NCI-H345 (cell line): ENCODE results near the gene ELF3.
"Not testable (repeated sequence)": the region's sequence is repeated elsewhere in the genome, so short reads cannot be mapped to it uniquely, and the experiment has no call there.

Experiments used
- DNase-seq: peaks from one replicate; lab custom pipeline; 2025; lab: John Stamatoyannopoulos, UW

The ELF3 gene

DNA sequence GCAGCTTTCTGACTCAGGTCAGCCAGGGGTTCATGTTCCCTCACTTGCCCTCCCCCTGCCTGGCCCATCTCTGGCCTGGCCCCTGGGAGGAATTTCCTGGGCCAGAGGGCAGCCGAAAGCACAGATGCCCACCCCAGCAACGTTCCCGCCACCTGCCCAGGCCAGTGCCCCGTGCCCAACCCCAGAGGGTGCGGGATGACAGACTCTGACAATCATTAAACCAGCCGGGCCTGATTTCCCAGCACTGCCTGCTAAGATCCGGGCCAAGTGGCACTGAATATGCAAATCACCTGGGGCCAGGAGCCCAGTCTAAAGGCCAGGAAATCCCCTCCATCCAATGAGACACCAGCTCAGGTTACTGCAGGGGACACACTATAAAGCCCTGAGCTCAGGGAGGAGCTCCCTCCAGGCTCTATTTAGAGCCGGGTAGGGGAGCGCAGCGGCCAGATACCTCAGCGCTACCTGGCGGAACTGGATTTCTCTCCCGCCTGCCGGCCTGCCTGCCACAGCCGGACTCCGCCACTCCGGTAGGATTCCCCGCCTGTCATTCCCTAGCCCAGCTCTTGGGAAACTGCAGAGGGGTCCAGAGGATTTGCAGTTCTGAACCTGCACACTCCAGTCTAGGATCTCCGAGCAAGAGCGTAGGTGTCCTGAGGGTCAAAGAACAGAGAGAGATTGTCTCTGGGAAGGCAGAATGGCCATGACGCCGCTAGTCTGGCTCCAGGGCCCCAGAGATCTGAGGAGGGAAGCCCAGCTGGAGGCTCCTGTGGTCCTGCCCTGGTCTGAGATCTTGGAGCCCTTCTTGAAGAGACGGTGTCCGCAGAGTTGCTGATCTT, at the start of gene ELF3:
Gene ELF3 (plus strand): TSS at position 408 of the 836 bp plus-strand sequence. CDS start 550 bp downstream, outside the sequence.
- DNase-seq: peak; percentile 96

DNA sequence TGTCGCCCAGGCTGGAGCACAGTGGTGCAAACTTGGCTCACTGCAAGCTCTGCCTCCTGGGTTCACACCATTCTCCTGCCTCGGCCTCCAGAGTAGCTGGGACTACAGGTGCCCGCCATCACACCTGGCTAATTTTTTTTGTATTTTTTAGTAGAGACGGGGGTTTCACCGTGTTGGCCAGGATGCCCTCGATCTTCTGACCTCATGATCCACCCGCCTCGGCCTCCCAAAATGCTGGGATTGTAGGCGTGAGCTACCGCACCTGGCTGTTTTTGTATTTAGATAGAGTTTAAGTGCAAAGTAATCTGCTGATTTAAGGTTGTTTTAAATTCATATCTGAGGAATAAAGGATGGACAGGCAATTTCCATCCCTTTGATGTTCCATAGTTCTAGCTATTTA, 48.0 kb upstream of the ELF3 start:
- not testable (repeated sequence) for DNase-seq

DNA sequence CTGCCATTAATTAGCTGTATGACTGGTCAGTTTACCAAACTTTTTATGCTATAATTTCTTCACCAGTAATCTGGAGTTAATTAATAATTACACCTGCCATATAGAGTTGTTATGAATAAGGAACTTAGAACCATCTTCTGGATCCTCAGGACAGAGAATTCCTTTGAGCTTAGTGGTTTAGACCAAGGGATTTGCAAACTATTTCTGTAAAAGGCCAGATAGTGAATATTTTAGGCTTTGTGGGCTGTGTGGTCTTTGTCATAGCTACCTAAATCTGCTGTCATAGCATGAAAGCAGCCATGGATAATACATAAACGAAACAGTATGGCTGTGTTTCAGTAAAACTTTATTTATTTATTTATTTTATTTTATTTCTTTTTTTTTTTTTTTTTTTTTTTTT, 46.1 kb upstream of the ELF3 start:
- no peak for DNase-seq

DNA sequence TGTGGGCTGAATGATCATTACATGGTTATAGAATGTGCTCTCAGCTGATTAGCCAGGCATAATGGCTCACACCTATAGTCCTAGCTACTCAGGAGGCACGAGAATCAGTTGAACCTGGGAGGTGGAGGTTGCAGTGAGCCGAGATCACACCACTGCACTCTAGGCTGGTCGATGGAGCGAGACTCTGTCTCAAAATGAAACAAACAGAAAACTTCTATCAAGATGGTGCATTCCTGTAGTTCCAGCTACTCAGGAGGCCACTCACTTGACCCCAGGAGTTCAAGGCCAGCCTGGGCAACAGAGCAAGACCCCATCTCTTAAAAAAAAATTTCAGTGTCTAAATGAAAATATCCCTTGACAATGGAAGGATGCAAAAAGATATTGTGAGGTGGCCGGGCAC, 44.2 kb upstream of the ELF3 start:
- DNase-seq: no peak

DNA sequence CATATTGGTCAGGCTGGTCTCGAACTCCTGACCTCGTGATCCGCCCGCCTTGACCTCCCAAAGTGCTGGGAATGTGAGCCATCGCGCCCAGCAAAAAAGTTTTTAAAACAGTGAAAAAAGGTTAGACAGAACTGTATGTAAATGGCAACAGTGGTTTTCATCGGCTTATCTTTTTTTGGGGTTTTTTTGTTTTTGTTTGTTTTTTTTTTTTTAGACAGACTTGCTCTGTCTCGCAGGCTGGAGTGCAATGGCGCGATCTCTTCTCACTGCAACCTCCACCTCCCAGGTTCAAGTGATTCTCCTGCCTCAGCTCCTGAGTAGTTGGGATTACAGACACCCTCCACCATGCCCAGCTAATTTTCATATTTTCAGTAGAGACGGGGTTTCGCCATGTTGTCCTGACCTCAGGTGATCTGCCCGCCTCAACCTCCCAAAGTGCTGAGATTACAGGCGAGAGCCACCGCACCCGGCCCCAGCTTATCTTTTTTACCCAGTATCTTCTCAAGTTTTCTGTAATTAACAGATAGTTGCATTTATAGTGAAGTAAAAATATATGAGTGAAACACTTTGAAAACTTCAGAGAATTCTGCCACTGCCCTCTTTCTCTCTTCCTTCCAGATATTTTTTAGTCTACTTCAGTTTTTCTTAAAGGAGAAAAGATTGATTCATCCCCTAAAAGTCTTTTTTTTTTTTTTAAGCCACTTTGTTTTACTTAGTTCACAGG, 42.0 kb upstream of the ELF3 start:
- no peak for DNase-seq

DNA sequence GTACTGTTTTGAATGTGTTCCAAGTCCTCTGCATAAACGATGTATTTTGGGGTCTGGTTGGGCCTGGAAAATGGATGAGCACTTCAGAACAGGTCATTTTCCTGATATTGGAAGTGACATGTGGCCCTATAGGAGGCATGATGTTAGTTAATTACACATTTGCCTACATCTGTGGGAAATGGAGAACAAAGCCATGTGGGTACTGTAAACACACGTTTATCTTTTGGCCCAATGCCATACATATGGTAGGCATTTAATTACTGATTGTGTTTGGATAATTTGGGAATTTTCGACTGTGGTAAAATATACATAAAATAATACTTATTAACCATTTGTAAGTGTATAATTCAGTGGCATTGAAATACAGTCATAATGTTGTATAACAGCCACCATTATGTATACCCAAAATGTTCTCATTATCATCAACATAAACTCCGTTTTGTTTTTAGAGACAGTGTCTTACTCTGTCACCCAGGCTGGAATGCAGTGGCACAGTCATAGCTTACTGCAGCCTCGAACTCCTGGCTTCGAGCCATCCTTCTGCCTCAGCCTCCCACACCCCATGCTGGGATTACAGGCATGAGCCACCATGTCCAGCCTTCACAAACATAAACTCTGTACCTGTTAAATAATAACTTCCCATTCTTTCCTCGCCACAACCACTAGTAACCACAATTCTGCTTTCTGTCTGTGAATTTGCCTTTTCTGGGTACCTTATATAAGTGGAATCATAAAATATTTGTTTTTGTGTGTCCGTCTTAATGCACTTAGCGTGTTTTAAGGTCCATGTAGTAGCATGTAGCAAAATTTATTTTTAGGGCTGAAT, 39.8 kb upstream of the ELF3 start:
- no peak for DNase-seq

DNA sequence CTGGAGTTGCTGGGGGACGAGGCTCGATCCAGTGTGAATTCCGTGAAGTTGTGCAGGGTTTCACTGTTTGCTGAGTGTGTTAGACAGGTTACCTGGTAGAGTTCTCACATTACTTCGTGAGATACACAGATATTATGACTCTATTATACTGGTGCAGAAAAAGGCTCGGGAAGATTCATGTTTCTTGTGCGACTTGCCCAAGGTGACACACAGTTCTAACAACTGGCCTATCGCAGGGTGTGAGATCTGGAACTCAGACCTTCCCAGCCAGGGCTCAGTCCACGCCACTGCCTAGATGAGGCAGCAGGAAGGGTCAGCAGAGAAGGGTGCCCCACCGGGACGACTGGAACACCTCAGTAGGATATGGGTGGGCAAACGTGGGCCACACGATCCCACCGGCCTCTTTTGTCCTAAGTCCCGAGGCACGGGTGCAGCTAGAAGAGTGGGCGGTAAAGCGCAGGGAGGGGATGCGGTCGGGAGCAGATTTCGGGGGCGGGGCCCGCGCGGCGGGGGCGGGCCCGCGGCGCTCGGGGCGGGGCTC, 28.2 kb upstream of the ELF3 start:
- no peak for DNase-seq

DNA sequence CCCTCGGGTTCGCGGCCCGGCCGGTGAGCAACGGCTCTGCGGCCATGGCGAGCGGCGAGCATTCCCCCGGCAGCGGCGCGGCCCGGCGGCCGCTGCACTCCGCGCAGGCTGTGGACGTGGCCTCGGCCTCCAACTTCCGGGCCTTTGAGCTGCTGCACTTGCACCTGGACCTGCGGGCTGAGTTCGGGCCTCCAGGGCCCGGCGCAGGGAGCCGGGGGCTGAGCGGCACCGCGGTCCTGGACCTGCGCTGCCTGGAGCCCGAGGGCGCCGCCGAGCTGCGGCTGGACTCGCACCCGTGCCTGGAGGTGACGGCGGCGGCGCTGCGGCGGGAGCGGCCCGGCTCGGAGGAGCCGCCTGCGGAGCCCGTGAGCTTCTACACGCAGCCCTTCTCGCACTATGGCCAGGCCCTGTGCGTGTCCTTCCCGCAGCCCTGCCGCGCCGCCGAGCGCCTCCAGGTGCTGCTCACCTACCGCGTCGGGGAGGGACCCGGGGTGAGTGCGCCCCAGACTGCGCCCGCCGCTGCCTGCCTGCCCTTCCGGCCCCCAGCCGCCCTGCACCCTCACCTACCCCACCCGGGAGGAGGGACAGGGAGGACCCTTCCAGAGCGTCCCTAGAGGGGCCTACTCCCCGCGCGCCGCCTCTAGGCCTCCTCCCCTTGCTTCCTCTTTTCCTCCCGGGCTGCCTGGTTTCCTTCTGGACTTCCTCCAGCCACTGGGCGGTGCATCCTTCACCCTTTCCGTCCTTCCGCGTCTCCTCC, 27.6 kb upstream of the ELF3 start, which contains the start of gene RNPEP:
Gene RNPEP (plus strand): TSS at position 26 of the 757 bp plus-strand sequence. CDS start 19 bp downstream, at position 45.
- peak; percentile 53 for DNase-seq

DNA sequence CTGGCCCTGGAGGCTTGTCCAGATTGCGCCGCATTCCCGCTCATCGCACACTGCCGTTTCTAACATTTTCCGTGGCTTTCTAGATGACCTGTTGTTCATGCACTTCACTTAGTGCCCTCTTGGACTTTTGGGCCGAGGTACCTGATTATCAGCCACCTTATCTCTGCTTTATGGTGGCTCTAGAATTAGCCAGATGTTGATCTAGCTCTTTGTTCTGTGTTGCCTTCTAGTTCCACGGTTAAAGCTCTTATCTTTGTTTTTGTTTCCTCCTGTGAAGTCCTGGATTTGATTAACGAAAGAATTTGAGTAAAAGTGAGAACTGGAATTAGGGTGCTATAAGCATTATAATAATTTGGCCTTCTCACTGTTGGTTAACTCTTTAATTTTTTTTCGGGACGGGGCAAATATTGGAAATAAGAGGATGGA, 27.0 kb upstream of the ELF3 start:
- DNase-seq: no peak

DNA sequence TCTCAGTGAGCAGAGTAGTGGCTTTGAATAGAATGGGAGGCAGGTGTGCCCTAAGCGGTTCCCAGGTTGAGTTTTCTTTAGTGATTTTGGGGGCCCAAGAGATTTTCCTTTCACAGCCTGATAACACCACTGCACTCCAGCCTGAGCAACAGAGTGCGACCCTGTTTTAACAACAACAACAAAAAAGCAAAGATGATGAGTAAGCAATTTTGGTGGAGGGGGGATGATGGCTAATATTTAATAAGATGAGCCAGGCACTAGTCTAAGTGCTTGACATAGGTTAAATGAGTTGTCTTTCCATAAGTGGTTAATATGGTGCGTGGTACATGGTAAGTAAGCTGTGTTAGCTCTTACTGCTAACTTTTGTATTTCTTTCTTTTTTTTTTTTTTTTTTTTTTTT, 25.9 kb upstream of the ELF3 start:
- no peak for DNase-seq

DNA sequence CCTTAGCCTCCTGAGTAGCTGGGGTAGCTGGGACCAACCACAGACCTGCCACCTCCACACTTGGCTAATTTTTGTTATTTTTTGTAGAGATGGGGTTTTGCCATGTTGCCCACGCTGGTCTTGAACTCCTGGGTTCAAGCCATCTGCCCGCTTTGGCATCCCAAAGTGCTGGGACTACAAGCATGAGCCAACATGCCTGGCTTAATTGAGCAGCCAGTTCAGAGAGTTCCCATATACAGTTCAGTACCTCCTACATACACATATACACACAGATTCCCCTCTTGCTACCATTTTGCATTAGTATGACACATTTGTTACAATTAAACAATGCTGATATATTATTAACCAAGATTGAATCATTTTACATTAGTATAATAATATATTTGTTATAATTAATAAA, 25.0 kb upstream of the ELF3 start:
- no peak for DNase-seq

DNA sequence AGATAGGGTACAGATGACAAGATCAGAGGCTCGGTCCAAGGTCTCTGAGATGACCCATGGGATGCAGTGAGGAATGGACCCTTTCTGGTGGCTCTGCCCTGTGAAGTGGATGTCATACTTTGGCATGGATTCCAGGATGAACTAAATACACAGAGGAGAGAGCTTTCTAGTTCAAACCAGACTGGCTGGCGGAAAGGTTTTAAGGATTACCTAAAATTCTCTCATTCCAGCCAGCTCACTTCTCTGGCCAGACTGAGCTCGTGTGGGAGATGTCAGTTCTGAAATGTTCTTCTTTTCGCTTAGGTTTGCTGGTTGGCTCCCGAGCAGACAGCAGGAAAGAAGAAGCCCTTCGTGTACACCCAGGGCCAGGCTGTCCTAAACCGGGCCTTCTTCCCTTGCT, 21.8 kb upstream of the ELF3 start:
- DNase-seq: no peak

DNA sequence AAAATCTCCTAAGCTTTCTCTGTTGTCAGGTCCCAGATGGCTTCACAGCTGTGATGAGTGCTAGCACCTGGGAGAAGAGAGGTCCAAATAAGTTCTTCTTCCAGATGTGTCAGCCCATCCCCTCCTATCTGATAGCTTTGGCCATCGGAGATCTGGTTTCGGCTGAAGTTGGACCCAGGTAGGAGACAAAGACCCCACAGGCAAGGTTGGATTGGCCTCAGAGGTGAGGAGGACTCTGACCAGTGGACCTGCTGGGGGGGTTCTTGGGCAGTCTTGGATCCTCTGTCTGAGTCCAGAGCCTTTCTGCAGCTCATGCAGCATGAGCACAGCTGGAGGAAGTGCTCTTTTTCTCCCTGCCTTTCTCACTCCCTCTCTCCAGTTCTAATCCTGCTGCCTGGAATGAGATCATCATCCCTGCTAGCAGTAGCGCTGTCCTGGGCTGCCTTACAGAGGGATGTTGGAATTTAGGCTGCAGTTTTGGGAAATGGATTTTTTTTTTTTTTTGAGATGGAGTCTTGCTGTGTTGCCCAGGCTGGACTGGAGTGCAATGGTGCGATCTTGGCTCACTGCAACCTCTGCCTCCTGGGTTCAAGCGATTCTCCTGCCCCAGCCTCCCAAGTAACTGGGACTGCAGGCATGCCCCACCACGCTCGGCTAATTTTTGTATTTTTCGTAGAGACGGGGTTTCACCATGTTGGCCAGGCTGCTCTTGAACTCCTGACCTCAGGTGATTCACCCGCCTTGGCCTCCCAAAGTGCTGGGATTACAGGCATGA, 20.8 kb upstream of the ELF3 start:
- DNase-seq: no peak

DNA sequence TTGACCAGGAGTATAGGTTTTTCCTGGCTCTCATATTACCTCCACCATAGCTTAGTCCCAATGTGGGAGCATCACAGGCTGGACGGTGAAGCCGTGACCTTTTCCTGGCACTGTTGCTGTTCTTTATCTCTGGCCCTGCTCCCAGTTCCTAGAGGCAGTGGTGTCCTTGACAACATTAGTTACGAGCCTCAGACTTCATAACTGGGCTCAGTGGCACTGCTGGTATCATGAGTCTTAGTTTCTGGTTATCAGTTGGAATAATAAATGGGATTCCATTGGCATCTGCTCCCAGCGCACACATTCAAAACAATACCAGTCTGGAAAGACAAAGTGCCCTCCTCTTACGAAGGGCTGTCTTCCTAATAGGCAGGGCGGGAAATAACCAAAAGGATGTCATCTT, 20.0 kb upstream of the ELF3 start:
- no peak for DNase-seq

DNA sequence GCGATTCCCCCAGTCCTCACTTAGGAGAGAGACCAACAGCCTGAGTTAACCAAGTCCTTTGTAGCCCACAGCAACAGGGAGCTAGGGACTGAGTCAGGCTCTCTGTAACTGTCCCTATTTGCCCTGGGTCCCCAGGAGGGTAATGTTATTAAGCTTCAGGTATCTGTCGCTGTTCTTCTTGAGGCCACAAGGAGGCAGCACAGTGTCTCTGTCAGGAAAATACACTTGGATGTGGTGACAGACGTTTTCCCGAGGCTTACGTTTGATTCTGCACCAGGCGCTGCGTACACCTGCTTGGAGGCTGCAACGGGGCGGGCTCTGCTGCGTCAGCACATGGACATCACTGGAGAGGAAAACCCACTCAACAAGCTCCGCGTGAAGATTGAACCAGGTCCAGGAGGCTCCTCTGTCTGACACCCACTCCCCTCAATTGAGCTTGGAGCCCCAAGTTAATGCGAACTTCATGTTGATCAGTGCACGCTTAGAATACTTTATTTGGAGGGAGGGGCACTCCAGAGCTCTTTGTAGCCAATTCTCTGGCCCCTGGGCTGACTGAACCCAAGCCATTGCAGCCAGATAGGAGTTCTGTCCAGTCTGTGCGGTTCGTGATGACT, 10.7 kb upstream of the ELF3 start:
- DNase-seq: peak; percentile 55

DNA sequence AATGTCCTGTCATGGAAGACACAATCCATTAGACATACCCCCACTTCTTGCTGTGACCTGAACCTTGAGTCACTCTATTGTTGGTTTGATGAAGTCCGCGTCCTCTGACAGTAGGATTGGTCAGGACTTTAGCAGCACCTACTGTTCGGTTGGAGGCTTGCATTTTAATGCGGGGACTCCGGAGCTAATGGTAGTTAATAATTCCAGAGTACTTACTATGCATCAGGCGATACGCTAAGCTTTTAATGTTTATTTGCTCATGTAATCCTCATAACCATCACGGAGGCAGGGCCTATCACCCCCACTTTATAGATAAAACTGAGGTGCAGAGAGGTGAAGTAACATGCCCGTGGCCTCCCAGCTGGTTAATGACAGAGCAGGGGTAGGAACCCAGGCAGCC, 7.9 kb upstream of the ELF3 start:
- no peak for DNase-seq

DNA sequence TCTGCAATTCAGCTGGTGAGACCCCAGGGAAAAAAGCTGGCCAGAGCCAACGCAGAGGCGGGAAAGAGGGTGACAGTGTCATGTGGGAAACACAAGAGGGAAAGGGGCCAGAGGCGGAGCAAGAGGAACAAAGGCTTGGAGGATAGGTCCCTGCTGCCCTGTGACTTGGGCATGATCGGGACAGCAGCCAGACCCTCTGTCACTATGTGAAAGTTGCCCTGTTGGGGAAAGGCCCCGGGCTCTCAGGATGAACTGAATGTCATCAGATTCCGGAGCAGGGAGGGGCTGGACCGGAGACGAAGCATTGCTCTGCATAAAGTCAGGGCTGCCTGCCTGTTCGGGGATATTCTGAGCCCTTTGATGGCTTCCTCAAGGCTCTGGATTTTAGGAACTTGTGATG, 5.7 kb upstream of the ELF3 start:
- no peak for DNase-seq

DNA sequence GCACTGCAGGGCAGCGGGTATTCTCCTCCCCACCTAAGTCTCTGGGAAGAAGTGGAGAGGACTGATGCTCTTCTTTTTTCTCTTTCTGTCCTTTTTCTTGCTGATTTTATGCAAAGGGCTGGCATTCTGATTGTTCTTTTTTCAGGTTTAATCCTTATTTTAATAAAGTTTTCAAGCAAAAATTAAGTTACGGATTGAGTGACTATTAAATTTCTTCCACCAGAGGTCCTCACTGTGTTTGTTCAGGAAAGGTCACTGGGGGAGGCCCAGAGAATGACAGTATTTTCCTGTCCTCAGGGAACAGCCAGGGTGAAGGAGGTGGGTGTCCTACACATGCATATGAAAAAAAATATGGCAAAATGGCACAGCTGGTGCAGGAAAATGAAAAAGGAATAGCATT, 4.4 kb upstream of the ELF3 start:
- DNase-seq: peak; percentile 15

DNA sequence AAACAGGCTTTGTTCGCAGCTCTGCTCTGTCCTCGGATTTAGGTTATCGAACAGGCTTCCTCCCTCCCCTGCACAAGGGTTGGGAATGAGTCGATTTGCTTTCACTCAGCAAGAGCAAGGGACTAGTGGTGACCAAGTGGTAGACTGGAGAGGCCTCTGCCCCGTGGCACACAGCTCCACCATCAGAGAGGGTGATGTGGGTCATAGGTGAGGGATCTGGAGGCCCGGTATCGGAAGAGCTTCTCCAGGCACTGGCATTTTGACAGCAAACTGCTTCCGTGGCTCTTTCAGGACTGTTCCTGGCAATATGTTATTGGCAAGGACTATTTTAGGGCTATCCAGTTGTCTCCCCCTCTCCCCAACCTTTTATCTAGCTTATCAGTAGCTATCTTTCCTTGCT, 3.1 kb upstream of the ELF3 start:
- DNase-seq: no peak

DNA sequence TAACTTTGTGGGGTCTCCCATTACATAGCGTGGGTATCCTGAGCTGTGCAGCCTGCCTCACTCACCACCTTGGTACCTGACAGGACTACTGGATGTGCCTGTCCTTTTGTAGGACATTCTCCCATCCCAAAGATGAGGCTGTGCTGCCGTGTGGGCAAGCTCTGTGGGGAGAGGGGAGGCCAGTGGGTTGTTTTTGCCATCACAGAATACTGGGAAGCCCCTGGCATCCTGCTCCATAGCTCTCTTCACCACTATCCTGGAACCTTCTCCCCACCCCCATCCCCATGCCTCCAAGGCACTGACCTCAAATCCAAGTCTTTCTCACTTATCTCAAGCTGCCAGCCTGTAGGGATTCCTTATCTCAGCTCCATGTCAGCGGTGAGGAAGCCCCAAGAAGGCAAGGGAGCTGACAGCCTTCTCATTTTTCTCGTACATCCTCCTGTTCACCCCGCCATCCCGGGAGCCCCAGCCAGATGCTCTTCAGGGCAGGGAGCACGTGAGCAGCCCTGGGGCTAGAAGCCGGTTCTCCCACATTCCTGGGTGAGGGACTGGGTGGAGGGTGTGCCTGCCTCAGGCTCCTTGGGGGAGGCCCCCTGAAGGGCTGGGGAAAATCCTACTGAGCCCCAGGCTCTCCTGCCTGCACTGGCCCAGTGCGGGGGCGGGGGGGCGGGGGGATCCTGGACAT, 2.4 kb upstream of the ELF3 start:
- peak; percentile 82 for DNase-seq
